Measurements from ENCODE around the gene SERHL2. TPM values are rescaled to one million over a fixed set of nuclear protein-coding genes. Genes with fewer than 3 reads are reported as not detected.
A peak's percentile ranks its signal among the peaks of the same experiment; 100 is the strongest.
"Not testable (repeated sequence)": the region's sequence is repeated elsewhere in the genome, so short reads cannot be mapped to it uniquely, and the experiment has no call there.

Gene SERHL2
- total and polyA plus RNA-seq, 2 donors (not counting 3 experiments of a cell fraction or from before 2014, with no cell fraction given), result 0.80 to 2.0 TPM

DNA sequence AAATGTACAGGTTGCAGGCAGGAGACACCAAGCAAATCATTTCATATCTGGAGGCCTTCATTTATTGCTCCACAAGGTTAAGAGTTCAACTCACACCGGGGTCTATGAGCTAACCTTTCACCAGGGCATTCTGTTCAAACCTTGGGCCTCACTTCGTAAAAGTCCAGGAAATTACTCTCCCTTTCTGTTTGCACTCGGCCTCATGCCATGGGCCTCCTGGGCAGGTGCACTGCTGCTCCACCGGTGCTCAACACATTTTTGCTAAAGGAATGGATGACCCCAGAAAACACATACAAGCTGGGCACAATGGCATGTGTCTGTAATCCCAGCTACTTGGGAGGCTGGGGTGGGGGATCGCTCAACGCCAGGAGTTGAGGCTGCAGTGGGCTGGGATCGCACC lies 17.6 kb upstream of the SERHL2 start:
- POLR2A ChIA-PET, result no interaction called here
- H3K4me1 ChIP-seq (ENCODE audit: control insufficient read depth, extremely low read depth, insufficient read depth, low read length), result peaks cover 8% of the 10 kb centered on the region
- no peaks in the 10 kb centered on the region for H3K36me3 ChIP-seq (ENCODE audit: control insufficient read depth in 2 of 2, extremely low read depth in 1 of 2, insufficient read depth in 2 of 2, low read length in 2 of 2)
- FAIRE-seq, result no peak
- H3K9me1 ChIP-seq (replicated peaks; ENCODE audit: control insufficient read depth, extremely low read depth, insufficient read depth, low read length), result no peaks in the 10 kb centered on the region
- intact Hi-C loops (cut with micrococcal nuclease), result no loop called here
- H4K20me1 ChIP-seq (replicated peaks; ENCODE audit: control insufficient read depth, extremely low read depth, insufficient read depth, low read length), result no peaks in the 10 kb centered on the region
- CTCF ChIA-PET, result no interaction called here
- H3K27me3 ChIP-seq (ENCODE audit: control insufficient read depth in 2 of 2, insufficient read depth in 2 of 2, low read length in 2 of 2), result no peaks in the 10 kb centered on the region
- TF ChIP-seq GATA2 (IDR thresholded peaks at IDR 0.05; ENCODE audit: insufficient read depth, insufficient read length, low read depth, low read length) (no peak), POLR2A (IDR thresholded peaks at IDR 0.05; ENCODE audit: low read depth, low read length) (no peak), POLR2AphosphoS5 (IDR thresholded peaks at IDR 0.05; ENCODE audit: insufficient read depth, low read depth, low read length) (no peak), JUN (IDR thresholded peaks at IDR 0.05; ENCODE audit: borderline replicate concordance, insufficient read depth, insufficient read length, low read depth) (no peak), MYC (IDR thresholded peaks at IDR 0.05; ENCODE audit: low read depth, low read length) (no peak), FOS (IDR thresholded peaks at IDR 0.05; ENCODE audit: borderline replicate concordance, insufficient read depth, low read length) (no peak), EZH2 (IDR thresholded peaks at IDR 0.05; ENCODE audit: borderline replicate concordance, low read depth, low read length, severe bottlenecking) (no peak)
- TF ChIP-seq, protein P1, sequence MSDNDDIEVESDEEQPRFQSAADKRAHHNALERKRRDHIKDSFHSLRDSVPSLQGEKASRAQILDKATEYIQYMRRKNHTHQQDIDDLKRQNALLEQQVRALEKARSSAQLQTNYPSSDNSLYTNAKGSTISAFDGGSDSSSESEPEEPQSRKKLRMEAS (IDR thresholded peaks at IDR 0.05; ENCODE audit: insufficient read depth, insufficient read length), result no peak
- TF ChIP-seq, protein P2, sequence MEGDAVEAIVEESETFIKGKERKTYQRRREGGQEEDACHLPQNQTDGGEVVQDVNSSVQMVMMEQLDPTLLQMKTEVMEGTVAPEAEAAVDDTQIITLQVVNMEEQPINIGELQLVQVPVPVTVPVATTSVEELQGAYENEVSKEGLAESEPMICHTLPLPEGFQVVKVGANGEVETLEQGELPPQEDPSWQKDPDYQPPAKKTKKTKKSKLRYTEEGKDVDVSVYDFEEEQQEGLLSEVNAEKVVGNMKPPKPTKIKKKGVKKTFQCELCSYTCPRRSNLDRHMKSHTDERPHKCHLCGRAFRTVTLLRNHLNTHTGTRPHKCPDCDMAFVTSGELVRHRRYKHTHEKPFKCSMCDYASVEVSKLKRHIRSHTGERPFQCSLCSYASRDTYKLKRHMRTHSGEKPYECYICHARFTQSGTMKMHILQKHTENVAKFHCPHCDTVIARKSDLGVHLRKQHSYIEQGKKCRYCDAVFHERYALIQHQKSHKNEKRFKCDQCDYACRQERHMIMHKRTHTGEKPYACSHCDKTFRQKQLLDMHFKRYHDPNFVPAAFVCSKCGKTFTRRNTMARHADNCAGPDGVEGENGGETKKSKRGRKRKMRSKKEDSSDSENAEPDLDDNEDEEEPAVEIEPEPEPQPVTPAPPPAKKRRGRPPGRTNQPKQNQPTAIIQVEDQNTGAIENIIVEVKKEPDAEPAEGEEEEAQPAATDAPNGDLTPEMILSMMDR (IDR thresholded peaks at IDR 0.05; ENCODE audit: extremely low read depth in 1 of 2, insufficient read depth in 1 of 2, low read depth in 1 of 2, low read length in 2 of 2), result no peak
- no peak overlapping the region for H3K4me3 ChIP-seq (replicated peaks in 1 of 3; ENCODE audit: insufficient read depth in 1 of 3, low read depth in 1 of 3, low read length in 3 of 3)
- no TSS peak for BruUV-seq (replicated peaks)
- dilution Hi-C loops (cut with MboI; ENCODE audit: extremely low pct_ligation_motif_present, low sequenced_read_pairs), result no loop called here
- H3K9ac ChIP-seq (replicated peaks; ENCODE audit: extremely low read depth, insufficient read depth, low read length), result no peak overlapping the region
- H3K9me3 ChIP-seq (replicated peaks; ENCODE audit: control insufficient read depth, insufficient read depth, low read length), result no peaks in the 10 kb centered on the region
- H3K4me2 ChIP-seq (ENCODE audit: insufficient read depth, low read length), result no peak overlapping the region
- H3K27ac ChIP-seq (ENCODE audit: insufficient read depth, low read depth, low read length), result no peak overlapping the region
- no peak for DNase-seq (ENCODE audit: low read depth, low spot score)
- H3K79me2 ChIP-seq (ENCODE audit: control insufficient read depth, insufficient read depth, low read length), result no peaks in the 10 kb centered on the region
- no peak overlapping the region for H2AFZ ChIP-seq (ENCODE audit: low read depth, low read length)

DNA sequence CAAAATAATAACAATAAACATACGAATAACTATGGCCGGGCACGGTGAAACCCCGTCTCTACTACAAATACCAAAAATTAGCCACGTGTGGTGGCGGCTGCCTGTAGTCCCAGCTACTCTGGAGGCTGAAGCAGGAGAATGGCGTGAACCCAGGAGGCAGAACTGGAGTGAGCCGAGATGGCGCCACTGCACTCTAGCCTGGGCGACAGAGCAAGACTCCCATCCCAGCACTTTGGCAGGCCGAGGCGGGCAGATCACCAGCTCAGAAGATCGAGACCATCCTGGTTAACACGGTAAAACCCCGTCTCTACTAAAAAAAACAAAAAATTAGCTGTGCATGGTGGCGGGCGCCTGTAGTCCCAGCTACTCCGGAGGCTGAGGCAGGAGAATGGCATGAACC lies 17.1 kb upstream of the SERHL2 start:
- H3K36me3 ChIP-seq (ENCODE audit: control insufficient read depth in 2 of 2, extremely low read depth in 1 of 2, insufficient read depth in 2 of 2, low read length in 2 of 2); intact Hi-C loops (cut with micrococcal nuclease); H3K9me1 ChIP-seq (replicated peaks; ENCODE audit: control insufficient read depth, extremely low read depth, insufficient read depth, low read length); H3K4me3 ChIP-seq (replicated peaks in 1 of 3; ENCODE audit: insufficient read depth in 1 of 3, low read depth in 1 of 3, low read length in 3 of 3); BruUV-seq (replicated peaks); FAIRE-seq; H3K79me2 ChIP-seq (ENCODE audit: control insufficient read depth, insufficient read depth, low read length); dilution Hi-C loops (cut with MboI; ENCODE audit: extremely low pct_ligation_motif_present, low sequenced_read_pairs); H3K27me3 ChIP-seq (ENCODE audit: control insufficient read depth in 2 of 2, insufficient read depth in 2 of 2, low read length in 2 of 2); CTCF ChIA-PET; DNase-seq (ENCODE audit: low read depth, low spot score); H3K9me3 ChIP-seq (replicated peaks; ENCODE audit: control insufficient read depth, insufficient read depth, low read length); H2AFZ ChIP-seq (ENCODE audit: low read depth, low read length); H3K4me2 ChIP-seq (ENCODE audit: insufficient read depth, low read length); POLR2A ChIA-PET; H4K20me1 ChIP-seq (replicated peaks; ENCODE audit: control insufficient read depth, extremely low read depth, insufficient read depth, low read length); H3K9ac ChIP-seq (replicated peaks; ENCODE audit: extremely low read depth, insufficient read depth, low read length); H3K4me1 ChIP-seq (ENCODE audit: control insufficient read depth, extremely low read depth, insufficient read depth, low read length): not testable (repeated sequence)
- peak overlapping the region; percentile 69 for H3K27ac ChIP-seq (ENCODE audit: insufficient read depth, low read depth, low read length)

All from endothelial cell of umbilical vein (primary cell).